ENCODE results near the gene OVAAL. TPM values are rescaled to one million over a fixed set of nuclear protein-coding genes. Genes with fewer than 3 reads are reported as not detected.

OVAAL gene
- total and polyA plus RNA-seq, 2 donors (not counting 1 experiment from before 2014, with no cell fraction given), result not detected

GRCh38 chr1:180521474-180522212, 37.1 kb upstream of the OVAAL start:
- Histone ChIP-seq H3K27me3 (replicated peaks in 1 of 4; ENCODE audit: control extremely low read depth in 1 of 4, control insufficient read depth in 3 of 4, insufficient read depth in 4 of 4, low read length in 3 of 4) (no peaks in the 10 kb centered on the region), H4K20me1 (ENCODE audit: control insufficient read depth, insufficient read depth, low read length, poor library complexity, severe bottlenecking) (no peaks in the 10 kb centered on the region), H3K36me3 (replicated peaks in 1 of 2; ENCODE audit: control extremely low read depth in 1 of 2, control insufficient read depth in 1 of 2, extremely low read depth in 1 of 2, insufficient read depth in 2 of 2, low read length in 1 of 2) (no peaks in the 10 kb centered on the region), H3K27ac (ENCODE audit: low read length in 2 of 2) (no peak overlapping the region), H3K4me2 (replicated peaks; ENCODE audit: low read depth, low read length, poor library complexity, severe bottlenecking) (no peak overlapping the region), H3K9ac (ENCODE audit: low read length) (no peak overlapping the region), H2AFZ (ENCODE audit: insufficient read depth, low read depth, low read length, poor library complexity, severe bottlenecking) (no peak overlapping the region), H3K4me3 (ENCODE audit: control extremely low read depth in 1 of 5, extremely low read depth in 1 of 5, insufficient read depth in 1 of 5, low read depth in 2 of 5, low read length in 4 of 5) (no peak overlapping the region), H3K79me2 (ENCODE audit: control insufficient read depth, insufficient read depth, low read length) (no peaks in the 10 kb centered on the region), H3K9me3 (ENCODE audit: control extremely low read depth in 1 of 3, control insufficient read depth in 2 of 3, insufficient read depth in 1 of 3, low read length in 2 of 3) (no peaks in the 10 kb centered on the region), H3K4me1 (ENCODE audit: control insufficient read depth in 2 of 2, insufficient read depth in 2 of 2, low read length in 2 of 2) (peaks cover 9 to 10% of the 10 kb centered on the region in 2 donors)
- CTCF ChIA-PET, result interaction anchor here (1.2 kb wide), 2 partner anchors 340 to 342 kb away, joined by 3 to 5 read pairs; no protein-coding TSS in a partner anchor
- Mint-ChIP-seq H3K27ac (no peak overlapping the region), H3K9me3 (ENCODE audit: insufficient read depth) (no peaks in the 10 kb centered on the region), H3K4me3 (no peak overlapping the region), H3K4me1 (peaks cover 14% of the 10 kb centered on the region), H3K27me3 (peaks cover 8% of the 10 kb centered on the region)
- TF ChIP-seq CTCF (IDR thresholded peaks at IDR 0.05) (no peak), EZH2 (IDR thresholded peaks at IDR 0.05; ENCODE audit: borderline replicate concordance, insufficient read depth, low read depth, low read length, poor library complexity, severe bottlenecking) (no peak)
- no peak for DNase-seq
- no peak for ATAC-seq (ENCODE audit: low read depth)
- POLR2A ChIA-PET, result no interaction called here
- 96% methylated on average over 3 of the region's 9 CpGs for WGBS (ENCODE audit: insufficient coverage)
- intact Hi-C loops (cut with micrococcal nuclease), result no loop called here

- Histone ChIP-seq H3K9ac (ENCODE audit: low read length) (no peak overlapping the region), H3K4me2 (replicated peaks; ENCODE audit: low read depth, low read length, poor library complexity, severe bottlenecking) (no peak overlapping the region), H3K27me3 (replicated peaks in 1 of 4; ENCODE audit: control extremely low read depth in 1 of 4, control insufficient read depth in 3 of 4, insufficient read depth in 4 of 4, low read length in 3 of 4) (no peaks in the 10 kb centered on the region), H3K36me3 (replicated peaks in 1 of 2; ENCODE audit: control extremely low read depth in 1 of 2, control insufficient read depth in 1 of 2, extremely low read depth in 1 of 2, insufficient read depth in 2 of 2, low read length in 1 of 2) (no peaks in the 10 kb centered on the region), H3K9me3 (ENCODE audit: control extremely low read depth in 1 of 3, control insufficient read depth in 2 of 3, insufficient read depth in 1 of 3, low read length in 2 of 3) (no peaks in the 10 kb centered on the region), H4K20me1 (ENCODE audit: control insufficient read depth, insufficient read depth, low read length, poor library complexity, severe bottlenecking) (no peaks in the 10 kb centered on the region), H3K4me1 (ENCODE audit: control insufficient read depth in 2 of 2, insufficient read depth in 2 of 2, low read length in 2 of 2) (peaks cover 9 to 10% of the 10 kb centered on the region in 2 donors), H3K79me2 (ENCODE audit: control insufficient read depth, insufficient read depth, low read length) (no peaks in the 10 kb centered on the region), H3K27ac (ENCODE audit: low read length in 2 of 2) (no peak overlapping the region), H2AFZ (ENCODE audit: insufficient read depth, low read depth, low read length, poor library complexity, severe bottlenecking) (no peak overlapping the region), H3K4me3 (ENCODE audit: control extremely low read depth in 1 of 5, extremely low read depth in 1 of 5, insufficient read depth in 1 of 5, low read depth in 2 of 5, low read length in 4 of 5) (no peak overlapping the region)
- DNase-seq (no peak), ATAC-seq (ENCODE audit: low read depth) (no peak)
- peaks cover 8% of the 10 kb centered on the region for H3K27me3 Mint-ChIP-seq
- POLR2A ChIA-PET, result no interaction called here
- H3K27ac Mint-ChIP-seq, result no peak overlapping the region
- H3K4me1 Mint-ChIP-seq, result peaks cover 14% of the 10 kb centered on the region
- no peak overlapping the region for H3K4me3 Mint-ChIP-seq
- intact Hi-C loops (cut with micrococcal nuclease), result no loop called here
- WGBS (ENCODE audit: insufficient coverage), result 100% methylated on average over 1 of the region's 7 CpGs
- CTCF ChIA-PET, result interaction anchor here (1.2 kb wide), 2 partner anchors 340 to 341 kb away, joined by 3 to 5 read pairs; no protein-coding TSS in a partner anchor
- H3K9me3 Mint-ChIP-seq (ENCODE audit: insufficient read depth), result no peaks in the 10 kb centered on the region
- TF ChIP-seq CTCF (IDR thresholded peaks at IDR 0.05), result no peak
- TF ChIP-seq EZH2 (IDR thresholded peaks at IDR 0.05; ENCODE audit: borderline replicate concordance, insufficient read depth, low read depth, low read length, poor library complexity, severe bottlenecking), result no peak
These were observed 36.6 kb upstream of the OVAAL start for GRCh38 chr1:180522213-180522515.
